Measurements from ENCODE around the gene MAP3K4.

The MAP3K4 gene, protein sequence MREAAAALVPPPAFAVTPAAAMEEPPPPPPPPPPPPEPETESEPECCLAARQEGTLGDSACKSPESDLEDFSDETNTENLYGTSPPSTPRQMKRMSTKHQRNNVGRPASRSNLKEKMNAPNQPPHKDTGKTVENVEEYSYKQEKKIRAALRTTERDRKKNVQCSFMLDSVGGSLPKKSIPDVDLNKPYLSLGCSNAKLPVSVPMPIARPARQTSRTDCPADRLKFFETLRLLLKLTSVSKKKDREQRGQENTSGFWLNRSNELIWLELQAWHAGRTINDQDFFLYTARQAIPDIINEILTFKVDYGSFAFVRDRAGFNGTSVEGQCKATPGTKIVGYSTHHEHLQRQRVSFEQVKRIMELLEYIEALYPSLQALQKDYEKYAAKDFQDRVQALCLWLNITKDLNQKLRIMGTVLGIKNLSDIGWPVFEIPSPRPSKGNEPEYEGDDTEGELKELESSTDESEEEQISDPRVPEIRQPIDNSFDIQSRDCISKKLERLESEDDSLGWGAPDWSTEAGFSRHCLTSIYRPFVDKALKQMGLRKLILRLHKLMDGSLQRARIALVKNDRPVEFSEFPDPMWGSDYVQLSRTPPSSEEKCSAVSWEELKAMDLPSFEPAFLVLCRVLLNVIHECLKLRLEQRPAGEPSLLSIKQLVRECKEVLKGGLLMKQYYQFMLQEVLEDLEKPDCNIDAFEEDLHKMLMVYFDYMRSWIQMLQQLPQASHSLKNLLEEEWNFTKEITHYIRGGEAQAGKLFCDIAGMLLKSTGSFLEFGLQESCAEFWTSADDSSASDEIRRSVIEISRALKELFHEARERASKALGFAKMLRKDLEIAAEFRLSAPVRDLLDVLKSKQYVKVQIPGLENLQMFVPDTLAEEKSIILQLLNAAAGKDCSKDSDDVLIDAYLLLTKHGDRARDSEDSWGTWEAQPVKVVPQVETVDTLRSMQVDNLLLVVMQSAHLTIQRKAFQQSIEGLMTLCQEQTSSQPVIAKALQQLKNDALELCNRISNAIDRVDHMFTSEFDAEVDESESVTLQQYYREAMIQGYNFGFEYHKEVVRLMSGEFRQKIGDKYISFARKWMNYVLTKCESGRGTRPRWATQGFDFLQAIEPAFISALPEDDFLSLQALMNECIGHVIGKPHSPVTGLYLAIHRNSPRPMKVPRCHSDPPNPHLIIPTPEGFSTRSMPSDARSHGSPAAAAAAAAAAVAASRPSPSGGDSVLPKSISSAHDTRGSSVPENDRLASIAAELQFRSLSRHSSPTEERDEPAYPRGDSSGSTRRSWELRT (N-terminal part only)

DNA sequence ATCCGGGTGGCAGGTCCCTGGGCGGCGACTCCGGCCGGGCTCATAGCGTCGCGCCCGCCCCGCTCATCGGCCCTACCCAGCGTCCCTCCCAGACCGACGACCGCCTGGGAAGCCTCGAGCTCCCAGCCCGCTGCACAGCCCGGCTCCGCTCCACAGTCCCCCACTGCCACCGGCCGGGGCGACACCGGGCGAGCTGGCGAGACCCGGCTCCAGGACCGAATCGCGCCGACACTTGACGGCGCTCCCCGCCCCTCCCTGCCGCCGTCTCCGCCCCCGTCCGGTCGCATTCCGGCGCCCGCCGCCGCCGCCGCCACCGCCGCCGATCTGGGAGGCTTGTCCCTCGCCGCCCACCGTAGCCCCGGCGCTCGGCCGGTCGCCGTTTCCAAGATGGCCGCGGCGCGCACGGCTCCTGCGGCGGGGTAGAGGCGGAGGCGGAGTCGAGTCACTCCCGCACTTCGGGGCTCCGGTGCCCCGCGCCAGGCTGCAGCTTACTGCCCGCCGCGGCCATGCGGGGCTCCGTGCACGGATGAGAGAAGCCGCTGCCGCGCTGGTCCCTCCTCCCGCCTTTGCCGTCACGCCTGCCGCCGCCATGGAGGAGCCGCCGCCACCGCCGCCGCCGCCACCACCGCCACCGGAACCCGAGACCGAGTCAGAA is at the start of gene MAP3K4:
TSS of gene MAP3K4 (plus strand) at position 364 of the 655 bp plus-strand sequence. CDS start at position 527, 163 bp downstream.
- no peaks in the 10 kb centered on the region for H3K27me3 ChIP-seq (replicated peaks)
- DNase-seq = peak; percentile 49
- peak within 1 kb of the TSS; percentile 84 for H3K4me3 ChIP-seq (ENCODE audit: low read depth, low read length)
- no peaks in the 10 kb centered on the region for H3K36me3 ChIP-seq (replicated peaks)
- H3K27ac ChIP-seq = peak within 1 kb of the TSS; percentile 88
- TF ChIP-seq CTCF (IDR thresholded peaks at IDR 0.05; ENCODE audit: low read depth, low read length, missing control alignments) = no peak
- in situ Hi-C loops (cut with HindIII; ENCODE audit: low pct_ligation_motif_present, low sequenced_read_pairs) = no loop called here

DNA sequence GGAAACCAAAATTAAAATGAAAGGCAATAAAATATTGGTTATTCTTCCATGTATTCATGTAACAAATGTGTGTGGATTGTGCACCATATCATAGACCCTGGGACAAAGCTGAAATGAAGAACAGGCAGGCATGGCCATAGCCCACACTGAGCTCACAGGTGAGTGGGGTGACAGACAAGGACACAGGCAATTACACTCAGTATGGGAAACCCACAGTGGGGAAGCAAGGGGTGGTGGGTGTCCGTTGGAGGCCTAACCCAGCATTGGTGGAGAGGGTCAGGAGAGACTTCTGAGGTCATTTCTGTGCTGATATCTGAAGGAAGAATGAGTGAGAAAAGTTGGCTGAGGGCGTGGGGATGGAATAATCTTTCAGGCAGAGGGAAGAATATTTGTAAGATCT is 47.6 kb upstream of the MAP3K4 start:
- Histone ChIP-seq H3K27ac (no peak overlapping the region), H3K4me3 (ENCODE audit: low read depth, low read length) (no peak overlapping the region), H3K36me3 (replicated peaks) (no peaks in the 10 kb centered on the region), H3K27me3 (replicated peaks) (no peaks in the 10 kb centered on the region)
- TF ChIP-seq CTCF (IDR thresholded peaks at IDR 0.05; ENCODE audit: low read depth, low read length, missing control alignments) = no peak
- in situ Hi-C loops (cut with HindIII; ENCODE audit: low pct_ligation_motif_present, low sequenced_read_pairs) = no loop called here
- no peak for DNase-seq

DNA sequence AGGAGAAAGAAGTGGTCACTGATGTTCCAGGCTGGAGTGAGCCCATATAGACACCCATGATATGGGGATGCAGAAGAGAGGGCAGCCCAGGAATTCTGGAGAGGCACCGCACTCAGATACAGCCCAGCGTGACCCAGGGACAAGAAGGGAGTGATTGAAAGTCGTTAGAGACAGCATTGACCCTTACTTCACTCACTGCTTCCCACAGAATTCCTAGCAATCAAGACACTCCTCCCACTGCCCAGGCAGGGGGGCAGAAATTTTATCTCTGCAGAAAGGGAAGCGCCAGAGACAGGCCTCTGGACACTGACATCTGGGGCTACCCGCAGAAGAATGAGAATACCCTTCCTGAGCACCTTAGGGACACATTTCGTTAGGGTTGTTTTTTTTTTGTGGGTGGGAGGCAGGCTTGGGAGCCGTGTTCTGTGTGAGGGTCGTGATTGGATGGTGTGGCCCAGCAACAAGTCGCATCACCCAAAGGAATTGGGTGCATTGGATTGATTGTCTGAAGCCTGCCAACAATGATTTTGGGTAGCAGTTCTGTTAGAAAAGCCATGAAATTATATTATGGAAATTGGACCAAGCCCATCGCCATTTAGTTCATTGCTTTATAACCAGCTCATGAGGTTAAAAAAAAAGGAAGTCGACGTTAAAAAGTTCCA is 45.9 kb upstream of the MAP3K4 start:
- Histone ChIP-seq H3K36me3 (replicated peaks) (no peaks in the 10 kb centered on the region), H3K27me3 (replicated peaks) (no peaks in the 10 kb centered on the region), H3K27ac (no peak overlapping the region), H3K4me3 (ENCODE audit: low read depth, low read length) (no peak overlapping the region)
- no peak for TF ChIP-seq CTCF (IDR thresholded peaks at IDR 0.05; ENCODE audit: low read depth, low read length, missing control alignments)
- no peak for DNase-seq
- in situ Hi-C loops (cut with HindIII; ENCODE audit: low pct_ligation_motif_present, low sequenced_read_pairs) = no loop called here

- DNase-seq = no peak
- no peaks in the 10 kb centered on the region for H3K36me3 ChIP-seq (replicated peaks)
- H3K27me3 ChIP-seq (replicated peaks) = no peaks in the 10 kb centered on the region
- in situ Hi-C loops (cut with HindIII; ENCODE audit: low pct_ligation_motif_present, low sequenced_read_pairs) = no loop called here
- no peak for TF ChIP-seq CTCF (IDR thresholded peaks at IDR 0.05; ENCODE audit: low read depth, low read length, missing control alignments)
- H3K4me3 ChIP-seq (ENCODE audit: low read depth, low read length) = no peak overlapping the region
- no peak overlapping the region for H3K27ac ChIP-seq
These were observed 42.0 kb upstream of the MAP3K4 start for GRCh38 chr6:160949531-160949930.

GRCh38 chr6:160950507-160950906 is 41.1 kb upstream of the MAP3K4 start:
- Histone ChIP-seq H3K27ac (no peak overlapping the region), H3K27me3 (replicated peaks) (no peaks in the 10 kb centered on the region), H3K4me3 (ENCODE audit: low read depth, low read length) (no peak overlapping the region), H3K36me3 (replicated peaks) (no peaks in the 10 kb centered on the region)
- TF ChIP-seq CTCF (IDR thresholded peaks at IDR 0.05; ENCODE audit: low read depth, low read length, missing control alignments) = no peak
- peak; percentile 75 for DNase-seq
- in situ Hi-C loops (cut with HindIII; ENCODE audit: low pct_ligation_motif_present, low sequenced_read_pairs) = loop anchor here (25.0 kb wide), 1 partner anchor 412 kb away; no protein-coding TSS in a partner anchor

Data from brain microvascular endothelial cell (primary cell).